Liver (tissue), 9 donors: Measurements from ENCODE around the gene TRPM1. TPM values are rescaled to one million over a fixed set of nuclear protein-coding genes. Genes with fewer than 3 reads are reported as not detected.

ENCODE experiments used
- DNase-seq: peaks from one replicate; pipeline ENCODE4 v3.0.0-alpha.2; 2017; ENCODE audit warnings: low spot score
- H3K27ac ChIP-seq, 2 donors: one replicate each; pipeline ENCODE4 v1.7.0; 2013; ENCODE audit warnings: inconsistent platforms in 2 of 2, low read length in 2 of 2, control low read depth in 1 of 2, low read depth in 1 of 2, mild to moderate bottlenecking in 1 of 2
- H3K27me3 ChIP-seq, 4 donors: one replicate each; pipeline versions ENCODE4 v1.6.1 to v1.7.0; 2013; ENCODE audit warnings: low read length in 3 of 4, inconsistent platforms in 1 of 4, mild to moderate bottlenecking in 1 of 4, moderate library complexity in 1 of 4; ENCODE audit not compliant: control insufficient read depth in 4 of 4, insufficient read depth in 4 of 4
- H3K36me3 ChIP-seq, 4 donors: one replicate each; pipeline versions ENCODE4 v1.6.1 to v1.7.0; 2013; ENCODE audit warnings: low read length in 3 of 4, mild to moderate bottlenecking in 3 of 4, low read depth in 1 of 4, moderate library complexity in 1 of 4; ENCODE audit not compliant: control insufficient read depth in 4 of 4, insufficient read depth in 3 of 4
- H3K4me1 ChIP-seq, 4 donors: one replicate each; pipeline versions ENCODE4 v1.6.1 to v1.7.0; 2013; ENCODE audit warnings: low read length in 3 of 4, mild to moderate bottlenecking in 3 of 4, moderate library complexity in 1 of 4; ENCODE audit not compliant: control insufficient read depth in 4 of 4, insufficient read depth in 4 of 4
- H3K4me3 ChIP-seq, 3 donors: one replicate each; pipeline versions ENCODE4 v1.6.1 to v1.7.0; 2013; ENCODE audit warnings: low read length in 3 of 3, control low read depth in 1 of 3, low read depth in 1 of 3, mild to moderate bottlenecking in 1 of 3
- H3K9ac ChIP-seq, 2 donors: one replicate each; pipeline ENCODE4 v1.7.0; 2013; ENCODE audit warnings: low read length in 2 of 2, mild to moderate bottlenecking in 2 of 2, moderate library complexity in 2 of 2, control low read depth in 1 of 2, low read depth in 1 of 2
- H3K9me3 ChIP-seq, 4 donors: one replicate each; pipeline versions ENCODE4 v1.6.1 to v1.7.0; 2013; ENCODE audit warnings: low read length in 3 of 4; ENCODE audit not compliant: control insufficient read depth in 4 of 4
- EGR1 ChIP-seq, 2 donors: IDR thresholded peaks; 2 replicates each; pipeline ENCODE4 v1.6.1; 2016 to 2018; ENCODE audit warnings: antibody characterized with exemption in 2 of 2, low read depth in 2 of 2
- FOXA1 ChIP-seq: IDR thresholded peaks from 2 replicates; pipeline ENCODE4 v1.6.1; 2016; ENCODE audit warnings: antibody characterized with exemption
- FOXA2 ChIP-seq: IDR thresholded peaks from 2 replicates; pipeline ENCODE4 v1.6.1; 2016; ENCODE audit warnings: antibody characterized with exemption
- GABPA ChIP-seq, 2 donors: IDR thresholded peaks in 1 of 2; conservative IDR thresholded peaks in 1 of 2; 2 replicates each; pipeline ENCODE4 v1.6.1; 2016; ENCODE audit warnings: antibody characterized with exemption in 2 of 2, mild to moderate bottlenecking in 1 of 2, moderate library complexity in 1 of 2
- HNF4A ChIP-seq, 2 donors: conservative IDR thresholded peaks; 2 replicates each; pipeline ENCODE4 v1.6.1; 2016; ENCODE audit warnings: antibody characterized with exemption in 2 of 2, mild to moderate bottlenecking in 2 of 2
- HNF4G ChIP-seq: IDR thresholded peaks from 2 replicates; pipeline ENCODE4 v1.6.1; 2016; ENCODE audit warnings: antibody characterized with exemption
- JUND ChIP-seq, 2 donors: IDR thresholded peaks; 2 replicates each; pipeline ENCODE4 v1.6.1; 2016; ENCODE audit warnings: antibody characterized with exemption in 2 of 2
- NR2F2 ChIP-seq: IDR thresholded peaks from 2 replicates; pipeline ENCODE4 v1.6.1; 2016; ENCODE audit warnings: antibody characterized with exemption
- RAD21 ChIP-seq, 2 donors: IDR thresholded peaks; 2 replicates each; pipeline ENCODE4 v1.6.1; 2016; ENCODE audit warnings: antibody characterized with exemption in 2 of 2, mild to moderate bottlenecking in 2 of 2
- RXRA ChIP-seq, 2 donors: IDR thresholded peaks; 2 replicates each; pipeline ENCODE4 v1.6.1; 2017 to 2018; ENCODE audit warnings: antibody characterized with exemption in 2 of 2, mild to moderate bottlenecking in 1 of 2
- SP1 ChIP-seq: IDR thresholded peaks from 2 replicates; pipeline ENCODE4 v1.6.1; 2018; ENCODE audit warnings: antibody characterized with exemption, mild to moderate bottlenecking
- TAF1 ChIP-seq: conservative IDR thresholded peaks from 2 replicates; pipeline ENCODE4 v1.6.1; 2016; ENCODE audit warnings: antibody characterized with exemption, mild to moderate bottlenecking
- YY1 ChIP-seq: IDR thresholded peaks from 2 replicates; pipeline ENCODE4 v1.6.1; 2016; ENCODE audit warnings: antibody characterized with exemption, mild to moderate bottlenecking
- WGBS: extraction: QIAGEN DNeasy Blood & Tissue Kit; methylation state at CpG from one replicate; pipeline ENCODE4 v1.1.7; 2013; 5-methylcytosine and 5-hydroxymethylcytosine counted together
- polyA plus RNA-seq, 2 donors: library from polyadenylated mRNA; stranded (reverse) in 1 of 2; unstranded in 1 of 2; fragments of 200-250 nt in 1 of 2; fragments of >200 nt in 1 of 2; fragmentation: Nextera tagmentation in 1 of 2; extraction: Ambion mirVana in 1 of 2; gene quantifications; one replicate each; pipeline versions ENCODE4 v1.2.1 to v1.2.3, GENCODE V29; 2013 to 2015
- total RNA-seq, 2 donors: library from RNA; depleted of rRNA; stranded (reverse); fragments of >200 nt; gene quantifications; one replicate each; pipeline ENCODE4 v1.2.3, GENCODE V29; 2014
- TF ChIP-seq, protein P1 (sequence below): IDR thresholded peaks from 2 replicates; pipeline ENCODE4 v1.6.1; 2016; ENCODE audit warnings: antibody characterized with exemption
- TF ChIP-seq, protein P2 (sequence below): IDR thresholded peaks from 2 replicates; pipeline ENCODE4 v1.6.1; 2016; ENCODE audit warnings: antibody characterized with exemption, mild to moderate bottlenecking
- TF ChIP-seq, protein P3 (sequence below): IDR thresholded peaks from 2 replicates; pipeline ENCODE4 v1.6.1; 2016; ENCODE audit warnings: antibody characterized with exemption
- TF ChIP-seq, protein P4 (sequence below): fragments of 150-350 bp; IDR thresholded peaks from 2 replicates; pipeline ENCODE4 v1.5.1; 2017; ENCODE audit warnings: improper control_type of control experiment, low read depth, low read length; ENCODE audit not compliant: missing input control
- TF ChIP-seq, protein P5 (sequence below): IDR thresholded peaks from 2 replicates; pipeline ENCODE4 v1.6.1; 2016; ENCODE audit warnings: antibody characterized with exemption
- donor health status: healthy.
- donor health status: healthy.
- donor health status: healthy.
- donor health status: healthy.
- donor health status: healthy.

TRPM1 gene
- total and polyA plus RNA-seq, 4 donors = not detected

DNA sequence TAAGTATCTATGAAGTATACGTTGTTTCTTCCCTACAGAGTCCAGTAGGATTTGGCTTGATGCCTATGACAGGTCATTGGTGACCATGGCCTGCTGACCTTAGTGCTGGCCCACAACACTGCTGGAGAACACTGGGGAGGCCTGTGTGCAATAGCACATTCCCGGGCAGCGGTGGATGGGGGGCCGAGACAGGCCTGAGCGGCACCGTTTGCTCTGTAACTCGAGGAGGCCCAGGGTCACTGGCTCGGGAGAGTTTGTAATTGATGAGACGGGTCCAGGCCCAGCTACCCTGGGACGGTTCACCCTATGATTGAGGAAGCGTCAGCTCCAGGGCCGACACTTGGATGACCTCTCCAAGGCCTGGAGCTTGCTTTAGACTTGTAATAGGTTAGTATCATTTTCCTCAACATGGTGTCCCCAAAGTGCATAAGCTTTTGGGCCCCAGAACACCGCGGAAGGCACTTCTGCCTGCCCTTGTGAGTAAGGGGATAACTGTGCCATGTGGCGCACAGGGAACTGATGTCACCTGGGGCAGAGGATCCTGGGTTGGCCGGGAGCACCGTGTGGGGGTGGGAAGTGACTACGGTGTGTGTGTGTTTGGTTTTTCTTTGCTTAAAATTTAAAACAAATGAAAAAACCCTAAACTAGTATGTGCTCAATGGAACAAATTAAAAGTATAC lies 12.0 kb downstream of the TRPM1 start:
- no peak for DNase-seq
- Histone ChIP-seq H3K36me3 (no peaks in the 10 kb centered on the region), H3K27ac (no peak overlapping the region), H3K9ac (no peak overlapping the region), H3K9me3 (no peaks in the 10 kb centered on the region), H3K4me3 (no peak overlapping the region), H3K4me1 (no peaks in the 10 kb centered on the region), H3K27me3 (no peaks in the 10 kb centered on the region)
- TF ChIP-seq, protein P1, sequence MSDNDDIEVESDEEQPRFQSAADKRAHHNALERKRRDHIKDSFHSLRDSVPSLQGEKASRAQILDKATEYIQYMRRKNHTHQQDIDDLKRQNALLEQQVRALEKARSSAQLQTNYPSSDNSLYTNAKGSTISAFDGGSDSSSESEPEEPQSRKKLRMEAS = no peak
- TF ChIP-seq YY1 (no peak), GABPA (IDR thresholded peaks at IDR 0.05 in 1 of 2, conservative IDR thresholded peaks at IDR 0.05 in 1 of 2) (no peak), NR2F2 (peak; percentile 84), HNF4A (conservative IDR thresholded peaks at IDR 0.05) (peak in 1 of 2 donors; percentile 47), HNF4G (no peak), FOXA1 (no peak), RXRA (IDR thresholded peaks at IDR 0.05) (peak in 1 of 2 donors; percentile 76), FOXA2 (no peak), RAD21 (IDR thresholded peaks at IDR 0.05) (no peak), TAF1 (no peak), EGR1 (IDR thresholded peaks at IDR 0.05; ENCODE audit: low read depth in 2 of 2) (no peak), SP1 (peak; percentile 41), JUND (IDR thresholded peaks at IDR 0.05) (no peak)
- TF ChIP-seq, protein P2, sequence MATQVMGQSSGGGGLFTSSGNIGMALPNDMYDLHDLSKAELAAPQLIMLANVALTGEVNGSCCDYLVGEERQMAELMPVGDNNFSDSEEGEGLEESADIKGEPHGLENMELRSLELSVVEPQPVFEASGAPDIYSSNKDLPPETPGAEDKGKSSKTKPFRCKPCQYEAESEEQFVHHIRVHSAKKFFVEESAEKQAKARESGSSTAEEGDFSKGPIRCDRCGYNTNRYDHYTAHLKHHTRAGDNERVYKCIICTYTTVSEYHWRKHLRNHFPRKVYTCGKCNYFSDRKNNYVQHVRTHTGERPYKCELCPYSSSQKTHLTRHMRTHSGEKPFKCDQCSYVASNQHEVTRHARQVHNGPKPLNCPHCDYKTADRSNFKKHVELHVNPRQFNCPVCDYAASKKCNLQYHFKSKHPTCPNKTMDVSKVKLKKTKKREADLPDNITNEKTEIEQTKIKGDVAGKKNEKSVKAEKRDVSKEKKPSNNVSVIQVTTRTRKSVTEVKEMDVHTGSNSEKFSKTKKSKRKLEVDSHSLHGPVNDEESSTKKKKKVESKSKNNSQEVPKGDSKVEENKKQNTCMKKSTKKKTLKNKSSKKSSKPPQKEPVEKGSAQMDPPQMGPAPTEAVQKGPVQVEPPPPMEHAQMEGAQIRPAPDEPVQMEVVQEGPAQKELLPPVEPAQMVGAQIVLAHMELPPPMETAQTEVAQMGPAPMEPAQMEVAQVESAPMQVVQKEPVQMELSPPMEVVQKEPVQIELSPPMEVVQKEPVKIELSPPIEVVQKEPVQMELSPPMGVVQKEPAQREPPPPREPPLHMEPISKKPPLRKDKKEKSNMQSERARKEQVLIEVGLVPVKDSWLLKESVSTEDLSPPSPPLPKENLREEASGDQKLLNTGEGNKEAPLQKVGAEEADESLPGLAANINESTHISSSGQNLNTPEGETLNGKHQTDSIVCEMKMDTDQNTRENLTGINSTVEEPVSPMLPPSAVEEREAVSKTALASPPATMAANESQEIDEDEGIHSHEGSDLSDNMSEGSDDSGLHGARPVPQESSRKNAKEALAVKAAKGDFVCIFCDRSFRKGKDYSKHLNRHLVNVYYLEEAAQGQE = no peak
- TF ChIP-seq, protein P3, sequence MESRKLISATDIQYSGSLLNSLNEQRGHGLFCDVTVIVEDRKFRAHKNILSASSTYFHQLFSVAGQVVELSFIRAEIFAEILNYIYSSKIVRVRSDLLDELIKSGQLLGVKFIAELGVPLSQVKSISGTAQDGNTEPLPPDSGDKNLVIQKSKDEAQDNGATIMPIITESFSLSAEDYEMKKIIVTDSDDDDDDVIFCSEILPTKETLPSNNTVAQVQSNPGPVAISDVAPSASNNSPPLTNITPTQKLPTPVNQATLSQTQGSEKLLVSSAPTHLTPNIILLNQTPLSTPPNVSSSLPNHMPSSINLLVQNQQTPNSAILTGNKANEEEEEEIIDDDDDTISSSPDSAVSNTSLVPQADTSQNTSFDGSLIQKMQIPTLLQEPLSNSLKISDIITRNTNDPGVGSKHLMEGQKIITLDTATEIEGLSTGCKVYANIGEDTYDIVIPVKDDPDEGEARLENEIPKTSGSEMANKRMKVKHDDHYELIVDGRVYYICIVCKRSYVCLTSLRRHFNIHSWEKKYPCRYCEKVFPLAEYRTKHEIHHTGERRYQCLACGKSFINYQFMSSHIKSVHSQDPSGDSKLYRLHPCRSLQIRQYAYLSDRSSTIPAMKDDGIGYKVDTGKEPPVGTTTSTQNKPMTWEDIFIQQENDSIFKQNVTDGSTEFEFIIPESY = no peak
- TF ChIP-seq, protein P4, sequence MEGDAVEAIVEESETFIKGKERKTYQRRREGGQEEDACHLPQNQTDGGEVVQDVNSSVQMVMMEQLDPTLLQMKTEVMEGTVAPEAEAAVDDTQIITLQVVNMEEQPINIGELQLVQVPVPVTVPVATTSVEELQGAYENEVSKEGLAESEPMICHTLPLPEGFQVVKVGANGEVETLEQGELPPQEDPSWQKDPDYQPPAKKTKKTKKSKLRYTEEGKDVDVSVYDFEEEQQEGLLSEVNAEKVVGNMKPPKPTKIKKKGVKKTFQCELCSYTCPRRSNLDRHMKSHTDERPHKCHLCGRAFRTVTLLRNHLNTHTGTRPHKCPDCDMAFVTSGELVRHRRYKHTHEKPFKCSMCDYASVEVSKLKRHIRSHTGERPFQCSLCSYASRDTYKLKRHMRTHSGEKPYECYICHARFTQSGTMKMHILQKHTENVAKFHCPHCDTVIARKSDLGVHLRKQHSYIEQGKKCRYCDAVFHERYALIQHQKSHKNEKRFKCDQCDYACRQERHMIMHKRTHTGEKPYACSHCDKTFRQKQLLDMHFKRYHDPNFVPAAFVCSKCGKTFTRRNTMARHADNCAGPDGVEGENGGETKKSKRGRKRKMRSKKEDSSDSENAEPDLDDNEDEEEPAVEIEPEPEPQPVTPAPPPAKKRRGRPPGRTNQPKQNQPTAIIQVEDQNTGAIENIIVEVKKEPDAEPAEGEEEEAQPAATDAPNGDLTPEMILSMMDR = no peak
- TF ChIP-seq, protein P5, sequence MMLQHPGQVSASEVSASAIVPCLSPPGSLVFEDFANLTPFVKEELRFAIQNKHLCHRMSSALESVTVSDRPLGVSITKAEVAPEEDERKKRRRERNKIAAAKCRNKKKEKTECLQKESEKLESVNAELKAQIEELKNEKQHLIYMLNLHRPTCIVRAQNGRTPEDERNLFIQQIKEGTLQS = no peak
- 87% methylated on average over 18 of the region's 18 CpGs for WGBS
